Lower lobe of right lung (tissue), 2 donors: ENCODE measurements around the gene ARMC6. TPM values are rescaled to one million over a fixed set of nuclear protein-coding genes. Genes with fewer than 3 reads are reported as not detected.

Experiments used
- ATAC-seq, 2 donors: fragments of 200-7000 bp; cut with Tn5 transposase; one replicate each; pipeline ENCODE4 v1.9.1; 2020 to 2022; ENCODE audit warnings: mild to moderate bottlenecking in 2 of 2, moderate library complexity in 2 of 2
- DNase-seq: peaks from one replicate; pipeline ENCODE4 v3.0.0-alpha.2; 2020
- H3K27ac ChIP-seq: fragments of 200-600 bp; one replicate; pipeline ENCODE4 v1.8.0; 2022
- H3K27me3 ChIP-seq: fragments of 200-600 bp; one replicate; pipeline ENCODE4 v1.8.0; 2022; ENCODE audit warnings: low read depth
- H3K36me3 ChIP-seq: fragments of 200-600 bp; one replicate; pipeline ENCODE4 v1.8.0; 2022; ENCODE audit warnings: mild to moderate bottlenecking
- H3K4me1 ChIP-seq: fragments of 200-600 bp; one replicate; pipeline ENCODE4 v1.8.0; 2022
- H3K4me3 ChIP-seq: fragments of 200-600 bp; one replicate; pipeline ENCODE4 v1.8.0; 2022; ENCODE audit warnings: mild to moderate bottlenecking
- H3K9me3 ChIP-seq: fragments of 200-600 bp; one replicate; pipeline ENCODE4 v1.8.0; 2022
- intact Hi-C: fragments of 100-400 bp; cut with DNase I; formaldehyde crosslinking; loops from one replicate; pipeline ENCODE4 v1.11.0; 2022
- total RNA-seq: library from RNA; stranded (reverse); fragmentation: NEBNext Ultra II Directional; extraction: Animal tissue kit (Norgen Biotek cat#: 25700); gene quantifications from one replicate; pipeline ENCODE4 v1.2.1, GENCODE V29; 2021
- TF ChIP-seq, protein P1 (sequence below): fragments of 200-600 bp; IDR thresholded peaks from one replicate; pipeline ENCODE4 v1.8.0; 2022; ENCODE audit warnings: antibody characterized with exemption, mild to moderate bottlenecking
- donor health status: DM: no; HTN: yes; CAD: no; lungs with severe emphysema.

Gene ARMC6
- total RNA-seq, 1 donor from 2014 or later: 20.2 TPM

- DNase-seq: peak; percentile 68
- TF ChIP-seq, protein P1, sequence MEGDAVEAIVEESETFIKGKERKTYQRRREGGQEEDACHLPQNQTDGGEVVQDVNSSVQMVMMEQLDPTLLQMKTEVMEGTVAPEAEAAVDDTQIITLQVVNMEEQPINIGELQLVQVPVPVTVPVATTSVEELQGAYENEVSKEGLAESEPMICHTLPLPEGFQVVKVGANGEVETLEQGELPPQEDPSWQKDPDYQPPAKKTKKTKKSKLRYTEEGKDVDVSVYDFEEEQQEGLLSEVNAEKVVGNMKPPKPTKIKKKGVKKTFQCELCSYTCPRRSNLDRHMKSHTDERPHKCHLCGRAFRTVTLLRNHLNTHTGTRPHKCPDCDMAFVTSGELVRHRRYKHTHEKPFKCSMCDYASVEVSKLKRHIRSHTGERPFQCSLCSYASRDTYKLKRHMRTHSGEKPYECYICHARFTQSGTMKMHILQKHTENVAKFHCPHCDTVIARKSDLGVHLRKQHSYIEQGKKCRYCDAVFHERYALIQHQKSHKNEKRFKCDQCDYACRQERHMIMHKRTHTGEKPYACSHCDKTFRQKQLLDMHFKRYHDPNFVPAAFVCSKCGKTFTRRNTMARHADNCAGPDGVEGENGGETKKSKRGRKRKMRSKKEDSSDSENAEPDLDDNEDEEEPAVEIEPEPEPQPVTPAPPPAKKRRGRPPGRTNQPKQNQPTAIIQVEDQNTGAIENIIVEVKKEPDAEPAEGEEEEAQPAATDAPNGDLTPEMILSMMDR: no peak
- no peaks in the 10 kb centered on the region for H3K27me3 ChIP-seq
- peak overlapping the region; percentile 67 for H3K27ac ChIP-seq
- peaks cover 15% of the 10 kb centered on the region for H3K4me1 ChIP-seq
- peaks cover 22% of the 10 kb centered on the region for H3K36me3 ChIP-seq
- H3K4me3 ChIP-seq: no peak overlapping the region
- H3K9me3 ChIP-seq: no peaks in the 10 kb centered on the region
- intact Hi-C loops: no loop called here
- ATAC-seq: peak; percentile 77 to 89
These were observed 7.0 kb downstream of the ARMC6 start for GRCh38 chr19:19040417-19040816.

GRCh38 chr19:19042732-19043280 is 9.4 kb downstream of the ARMC6 start:
- Histone ChIP-seq H3K27ac (no peak overlapping the region), H3K4me1 (peaks cover 15% of the 10 kb centered on the region), H3K27me3 (no peaks in the 10 kb centered on the region), H3K9me3 (no peaks in the 10 kb centered on the region), H3K36me3 (peaks cover 40% of the 10 kb centered on the region), H3K4me3 (no peak overlapping the region)
- TF ChIP-seq, protein P1: no peak
- ATAC-seq (no peak), DNase-seq (no peak)
- intact Hi-C loops: no loop called here

DNA sequence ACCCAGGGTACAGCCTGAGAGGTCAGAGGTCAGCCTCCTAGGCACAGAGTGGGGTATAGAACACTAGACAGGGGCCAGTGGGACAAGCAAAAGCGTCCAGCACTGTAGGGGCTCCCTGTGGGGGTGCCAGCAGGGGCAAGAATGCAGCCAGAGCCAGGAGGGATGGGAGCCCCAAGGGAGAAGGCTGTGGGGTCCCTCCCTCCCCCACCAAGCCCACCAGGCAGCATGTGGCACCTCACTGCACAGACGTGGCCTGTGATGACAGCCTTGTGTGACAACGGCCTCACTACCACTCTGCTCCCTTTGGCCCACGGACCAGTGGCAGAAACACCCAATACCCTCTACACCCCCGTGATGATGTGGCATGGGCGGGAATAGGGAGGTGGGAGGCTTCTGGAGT is 10.1 kb downstream of the ARMC6 start:
- peak in 1 of 2 donors; percentile 5 for ATAC-seq
- Histone ChIP-seq H3K27me3 (no peaks in the 10 kb centered on the region), H3K4me1 (peaks cover 15% of the 10 kb centered on the region), H3K9me3 (no peaks in the 10 kb centered on the region), H3K27ac (no peak overlapping the region), H3K4me3 (no peak overlapping the region), H3K36me3 (peaks cover 40% of the 10 kb centered on the region)
- intact Hi-C loops: no loop called here
- no peak for DNase-seq
- TF ChIP-seq, protein P1: no peak

DNA sequence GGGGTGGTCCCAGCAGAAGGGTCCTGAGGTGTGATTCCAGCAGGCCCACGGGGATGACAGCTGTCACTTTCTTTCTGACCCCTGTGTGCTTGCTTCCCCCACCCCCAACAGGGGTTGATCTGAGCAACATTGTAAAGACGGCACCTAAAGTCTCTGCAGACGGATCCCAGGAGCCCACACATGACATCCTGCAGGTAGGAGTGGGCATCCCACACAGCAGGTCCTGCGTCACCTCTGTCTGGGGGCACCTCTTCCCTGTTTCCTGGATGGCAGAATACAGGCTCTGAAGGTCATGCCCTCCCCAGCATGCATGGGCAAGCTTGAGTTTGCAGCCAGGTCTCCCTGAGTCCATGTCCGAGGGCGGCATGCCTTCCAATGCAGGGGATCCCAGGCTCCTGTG is 10.5 kb downstream of the ARMC6 start:
- no peak for DNase-seq
- Histone ChIP-seq H3K4me3 (no peak overlapping the region), H3K36me3 (peaks cover 40% of the 10 kb centered on the region), H3K27me3 (no peaks in the 10 kb centered on the region), H3K4me1 (peaks cover 15% of the 10 kb centered on the region), H3K27ac (no peak overlapping the region), H3K9me3 (no peaks in the 10 kb centered on the region)
- no peak for ATAC-seq
- TF ChIP-seq, protein P1: no peak
- intact Hi-C loops: no loop called here

- no peak for ATAC-seq
These were observed 16.0 kb downstream of the ARMC6 start for GRCh38 chr19:19049406-19049805.

More at GRCh38 chr19:19049406-19049805, 16.0 kb downstream of the ARMC6 start:
- DNase-seq: no peak
- H3K27ac ChIP-seq: no peak overlapping the region
- no peaks in the 10 kb centered on the region for H3K27me3 ChIP-seq
- H3K9me3 ChIP-seq: no peaks in the 10 kb centered on the region
- TF ChIP-seq, protein P1: no peak
- no peak overlapping the region for H3K4me3 ChIP-seq
- H3K4me1 ChIP-seq: no peaks in the 10 kb centered on the region
- intact Hi-C loops: no loop called here
- peaks cover 70% of the 10 kb centered on the region for H3K36me3 ChIP-seq
